Testis (tissue), 3 donors: ENCODE results near the gene FUT9. TPM values are rescaled to one million over a fixed set of nuclear protein-coding genes. Genes with fewer than 3 reads are reported as not detected.

Experiments used
- DNase-seq: peaks from one replicate; pipeline ENCODE4 v3.0.0-alpha.2; 2019
- H3K27ac ChIP-seq, 2 donors: fragments of 200-600 bp; sonication (generic); one replicate each; pipeline ENCODE4 v1.5.1; 2019
- H3K27me3 ChIP-seq: fragments of 200-600 bp; sonication (generic); one replicate; pipeline ENCODE4 v1.5.1; 2019
- H3K36me3 ChIP-seq: fragments of 200-600 bp; sonication (generic); one replicate; pipeline ENCODE4 v1.5.1; 2017; ENCODE audit warnings: low read depth; ENCODE audit errors: missing control alignments
- H3K4me1 ChIP-seq: fragments of 200-600 bp; sonication (generic); one replicate; pipeline ENCODE4 v1.5.1; 2019
- H3K4me3 ChIP-seq, 2 donors: fragments of 200-600 bp; sonication (generic); one replicate each; pipeline ENCODE4 v1.5.1; 2017 to 2019
- H3K9me3 ChIP-seq: fragments of 200-600 bp; sonication (generic); one replicate; pipeline ENCODE4 v1.5.1; 2017
- POLR2A ChIP-seq: fragments of 450-650 bp; IDR thresholded peaks from one replicate; pipeline ENCODE4 v1.6.1; 2017; ENCODE audit warnings: antibody characterized with exemption, mild to moderate bottlenecking, moderate library complexity
- WGBS, 2 donors: methylation state at CpG; one replicate each; pipeline ENCODE4 v1.1.5; 2018; 5-methylcytosine and 5-hydroxymethylcytosine counted together
- intact Hi-C: fragments of 100-400 bp; cut with DNase I; formaldehyde crosslinking; loops from one replicate; pipeline ENCODE4 v1.15.1; 2023; ENCODE audit warnings: low total_unique reads
- polyA plus RNA-seq: library from polyadenylated mRNA; stranded (reverse); fragments of 350-450 nt; fragmentation: Illumina TruSeq; extraction: RNeasy Lipid Tissue Mini Kit (QIAGEN cat#74804); gene quantifications from one replicate; pipeline ENCODE4 v1.2.3, GENCODE V29; 2014; ENCODE audit warnings: low read depth, low replicate concordance; ENCODE audit not compliant: insufficient read depth
- total RNA-seq, 2 donors: library from RNA; depleted of rRNA; stranded (reverse); fragments of >200 nt; gene quantifications; one replicate each; pipeline ENCODE4 v1.2.3, GENCODE V29; 2016
- TF ChIP-seq, protein P1 (sequence below), 3 experiments: fragments of 450-650 bp in 2 of 3; fragments of 200-600 bp in 1 of 3; sonication (generic) in 1 of 3; IDR thresholded peaks; one replicate each; pipeline ENCODE4 v1.5.1; 2016 to 2019; ENCODE audit warnings: antibody characterized with exemption in 3 of 3, mild to moderate bottlenecking in 2 of 3, moderate library complexity in 1 of 3

FUT9 gene
- total and polyA plus RNA-seq, 3 donors from 2014 or later: 0.12 to 0.24 TPM; not detected in 1

- TF ChIP-seq POLR2A: no peak
- TF ChIP-seq, protein P1, sequence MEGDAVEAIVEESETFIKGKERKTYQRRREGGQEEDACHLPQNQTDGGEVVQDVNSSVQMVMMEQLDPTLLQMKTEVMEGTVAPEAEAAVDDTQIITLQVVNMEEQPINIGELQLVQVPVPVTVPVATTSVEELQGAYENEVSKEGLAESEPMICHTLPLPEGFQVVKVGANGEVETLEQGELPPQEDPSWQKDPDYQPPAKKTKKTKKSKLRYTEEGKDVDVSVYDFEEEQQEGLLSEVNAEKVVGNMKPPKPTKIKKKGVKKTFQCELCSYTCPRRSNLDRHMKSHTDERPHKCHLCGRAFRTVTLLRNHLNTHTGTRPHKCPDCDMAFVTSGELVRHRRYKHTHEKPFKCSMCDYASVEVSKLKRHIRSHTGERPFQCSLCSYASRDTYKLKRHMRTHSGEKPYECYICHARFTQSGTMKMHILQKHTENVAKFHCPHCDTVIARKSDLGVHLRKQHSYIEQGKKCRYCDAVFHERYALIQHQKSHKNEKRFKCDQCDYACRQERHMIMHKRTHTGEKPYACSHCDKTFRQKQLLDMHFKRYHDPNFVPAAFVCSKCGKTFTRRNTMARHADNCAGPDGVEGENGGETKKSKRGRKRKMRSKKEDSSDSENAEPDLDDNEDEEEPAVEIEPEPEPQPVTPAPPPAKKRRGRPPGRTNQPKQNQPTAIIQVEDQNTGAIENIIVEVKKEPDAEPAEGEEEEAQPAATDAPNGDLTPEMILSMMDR (IDR thresholded peaks at IDR 0.05): no peak
- no peak for DNase-seq
- Histone ChIP-seq H3K9me3 (no peaks in the 10 kb centered on the region), H3K27ac (no peak overlapping the region), H3K36me3 (no peaks in the 10 kb centered on the region), H3K4me1 (no peaks in the 10 kb centered on the region), H3K4me3 (no peak overlapping the region), H3K27me3 (no peaks in the 10 kb centered on the region)
- intact Hi-C loops: no loop called here
- WGBS, 2 donors: 94% methylated on average over 5 of the region's 5 CpGs; no CpG with 5 or more reads in 1 of the 2 donors
These were observed 12.9 kb upstream of the FUT9 start for GRCh38 chr6:96002912-96003311.

DNA sequence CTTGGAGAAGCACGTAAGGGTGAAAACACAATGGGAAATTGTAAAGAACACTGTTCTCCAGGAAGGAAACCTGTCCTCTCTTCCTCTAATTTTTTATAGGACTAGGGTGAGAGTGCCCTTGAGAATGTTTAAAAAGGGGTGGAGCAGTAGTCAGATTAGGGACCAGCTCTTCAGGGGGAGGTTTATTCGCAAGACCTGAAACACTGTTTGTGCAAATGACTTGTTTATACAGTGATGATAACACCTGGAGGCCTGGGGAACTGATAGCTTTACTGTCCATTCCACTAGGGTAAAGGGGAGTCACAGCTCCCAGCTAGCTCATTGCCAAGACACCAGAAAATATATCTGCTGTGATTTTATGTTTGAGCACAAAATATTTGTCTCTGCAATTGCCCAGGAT lies 8.1 kb upstream of the FUT9 start:
- H3K27me3 ChIP-seq: no peaks in the 10 kb centered on the region
- H3K27ac ChIP-seq: no peak overlapping the region
- no peak for DNase-seq
- no peak overlapping the region for H3K4me3 ChIP-seq
- H3K4me1 ChIP-seq: no peaks in the 10 kb centered on the region
- TF ChIP-seq, protein P1 (IDR thresholded peaks at IDR 0.05): no peak
- no peak for TF ChIP-seq POLR2A
- 43 to 46% methylated on average over 2 of the region's 2 CpGs for WGBS, 2 donors
- no peaks in the 10 kb centered on the region for H3K9me3 ChIP-seq
- intact Hi-C loops: no loop called here
- H3K36me3 ChIP-seq: no peaks in the 10 kb centered on the region

DNA sequence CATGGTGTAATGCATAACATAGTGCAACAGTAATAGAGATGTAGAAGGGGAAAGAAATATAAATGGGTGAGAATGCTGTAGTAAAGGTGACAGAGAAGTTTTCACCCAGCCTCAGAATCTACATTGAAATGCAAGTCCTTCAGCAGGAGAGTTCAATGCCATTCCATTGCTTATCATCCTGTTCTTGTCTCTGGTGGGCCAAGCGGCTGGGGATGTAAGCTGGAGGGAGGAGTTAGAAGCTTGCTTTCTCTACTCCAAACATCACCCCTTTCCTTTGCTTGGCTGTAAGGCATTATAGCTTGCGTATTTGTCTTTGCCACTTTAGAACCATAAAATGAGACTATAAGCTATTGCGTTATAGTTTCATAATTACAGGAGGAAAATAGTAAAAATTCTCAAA lies 2.2 kb upstream of the FUT9 start:
- DNase-seq: no peak
- H3K27me3 ChIP-seq: no peaks in the 10 kb centered on the region
- no peaks in the 10 kb centered on the region for H3K9me3 ChIP-seq
- intact Hi-C loops: no loop called here
- no peaks in the 10 kb centered on the region for H3K36me3 ChIP-seq
- WGBS, 2 donors: 82 to 83% methylated on average over 3 of the region's 3 CpGs
- no peak overlapping the region for H3K4me3 ChIP-seq
- H3K27ac ChIP-seq: no peak overlapping the region
- peaks cover 4% of the 10 kb centered on the region for H3K4me1 ChIP-seq
- TF ChIP-seq, protein P1 (IDR thresholded peaks at IDR 0.05): no peak
- no peak for TF ChIP-seq POLR2A

DNA sequence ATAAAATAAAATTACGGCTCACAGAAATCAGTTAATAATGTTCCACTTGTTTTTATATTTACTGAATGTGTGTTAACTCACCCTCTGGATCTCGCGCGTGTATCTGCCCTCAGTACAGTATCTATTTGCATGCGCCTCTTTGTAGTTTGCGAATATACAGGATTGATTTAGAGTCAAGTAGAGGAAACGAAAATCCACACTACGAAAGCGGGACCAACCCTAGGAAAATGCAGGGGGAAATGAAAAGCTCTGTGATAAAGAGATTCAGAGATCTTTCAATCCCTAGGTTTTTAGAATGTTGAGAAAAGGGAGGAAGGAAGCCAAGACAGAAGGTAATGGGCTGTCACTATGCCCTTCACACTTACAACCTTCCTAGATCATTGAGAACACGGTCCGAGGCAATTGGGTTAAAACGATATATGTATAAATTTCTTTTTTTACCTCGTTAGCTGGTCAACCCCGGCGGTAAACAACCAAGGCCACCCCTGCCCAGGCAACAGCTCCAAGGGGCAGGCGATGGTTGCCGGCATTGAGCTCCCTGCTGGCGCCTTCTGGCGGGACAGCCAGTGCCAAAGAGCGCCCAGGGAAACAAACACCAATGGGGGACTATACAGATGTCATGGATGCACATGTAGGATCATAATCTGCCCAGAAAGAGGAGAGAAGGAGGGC lies 792 bp upstream of the FUT9 start:
- DNase-seq: no peak
- Histone ChIP-seq H3K4me3 (peak overlapping the region; percentile 26 to 50), H3K36me3 (no peaks in the 10 kb centered on the region), H3K4me1 (peaks cover 4% of the 10 kb centered on the region), H3K27me3 (no peaks in the 10 kb centered on the region), H3K9me3 (no peaks in the 10 kb centered on the region), H3K27ac (no peak overlapping the region)
- WGBS, 2 donors: 7 to 8% methylated on average over 20 of the region's 20 CpGs
- intact Hi-C loops: no loop called here
- TF ChIP-seq, protein P1 (IDR thresholded peaks at IDR 0.05): no peak
- no peak for TF ChIP-seq POLR2A
